ENCODE measurements around the gene AVP. TPM values are rescaled to one million over a fixed set of nuclear protein-coding genes. Genes with fewer than 3 reads are reported as not detected.

AVP gene, protein sequence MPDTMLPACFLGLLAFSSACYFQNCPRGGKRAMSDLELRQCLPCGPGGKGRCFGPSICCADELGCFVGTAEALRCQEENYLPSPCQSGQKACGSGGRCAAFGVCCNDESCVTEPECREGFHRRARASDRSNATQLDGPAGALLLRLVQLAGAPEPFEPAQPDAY
- not detected in 2 replicates for total RNA-seq (2016; rRNA removed; fragmentation: Illumina TruSeq; extraction: Trizol)
- not detected in 2 replicates for total RNA-seq (2016; cell fraction: cytosol; rRNA removed; fragmentation: Illumina TruSeq; extraction: Trizol; ENCODE audit: low read depth)
- total RNA-seq (2016; cell fraction: insoluble cytoplasmic fraction; rRNA removed; fragmentation: Illumina TruSeq; extraction: Trizol) = not detected in 2 replicates
- not detected in 2 replicates for total RNA-seq (2016; cell fraction: membrane; rRNA removed; fragmentation: Illumina TruSeq; extraction: Trizol)
- not detected in 2 replicates for total RNA-seq (2016; cell fraction: nucleus; rRNA removed; fragmentation: Illumina TruSeq; extraction: Trizol)
- 0.12 and 0.21 TPM in 2 replicates for polyA plus RNA-seq (2011; rRNA removed)
- polyA plus RNA-seq (2011; cell fraction: cytosol; rRNA removed) = 0.22 and 0.74 TPM in 2 replicates
- 0.37 and 0.38 TPM in 2 replicates for polyA plus RNA-seq (2011; cell fraction: nucleus; rRNA removed)
- not detected in 2 replicates for polyA plus RNA-seq (2012)
- polyA plus RNA-seq (2016; cell fraction: cytosol; fragmentation: Illumina TruSeq; extraction: Trizol; ENCODE audit: low read depth) = not detected in 2 replicates
- not detected in 2 replicates for polyA plus RNA-seq (2016; cell fraction: insoluble cytoplasmic fraction; fragmentation: Illumina TruSeq; extraction: Trizol; ENCODE audit: low read depth)
- polyA plus RNA-seq (2016; cell fraction: membrane; fragmentation: Illumina TruSeq; extraction: Trizol; ENCODE audit: low read depth) = not detected in 2 replicates
- not detected in 2 replicates for polyA plus RNA-seq (2016; cell fraction: nucleus; fragmentation: Illumina TruSeq; extraction: Trizol; ENCODE audit: insufficient read depth, low read depth)
- not detected in 2 replicates for polyA minus RNA-seq (2011; rRNA and poly(A)+ RNA removed; ENCODE audit: low replicate concordance)
- polyA minus RNA-seq (2011; cell fraction: cytosol; rRNA and poly(A)+ RNA removed) = not detected in 2 replicates
- not detected in 2 replicates for polyA minus RNA-seq (2011; cell fraction: nucleus; rRNA and poly(A)+ RNA removed)
- percentile 17 among the genes with signal in this experiment for Bru-seq, nascent RNA
- BruChase-seq, experiment 1, labeled RNA remaining after a 6-hour chase = percentile 19 among the genes with signal in this experiment
- percentile 18 among the genes with signal in this experiment for BruChase-seq, experiment 2, labeled RNA remaining after a 2-hour chase
- long read RNA-seq, experiment 1 = 0 reads
- long read RNA-seq, experiment 2 = 0 reads

GRCh38 chr20:3084283-3084985 lies at the start of gene AVP:
TSS of gene AVP (minus strand) at chr20:3084724. CDS start at chr20:3084674, 50 bp downstream.
- in situ Hi-C loops (cut with HindIII; ENCODE audit: extremely low pct_ligation_motif_present, low pct_unique_long_range_greater_than_20kb) (no loop called here), intact Hi-C loops (cut with micrococcal nuclease; ENCODE audit: unreplicated experiment) (no loop called here)
- peak within 1 kb of the TSS; percentile 4 to 62 (median 43); a peak in 3 of 6 replicates for H3K4me3 ChIP-seq (replicated peaks in 1 of 3; ENCODE audit: insufficient read depth in 1 of 3, low read depth in 2 of 3, low read length in 3 of 3)
- H2AFZ ChIP-seq (ENCODE audit: low read length) = no peak within 1 kb of the TSS
- H3K4me2 ChIP-seq (ENCODE audit: low read depth, low read length) = peak within 1 kb of the TSS; percentile 56
- no peak within 1 kb of the TSS for H3K9ac ChIP-seq (ENCODE audit: insufficient read depth, low read depth, low read length)
- no peaks in the 10 kb centered on the region for H4K20me1 ChIP-seq (ENCODE audit: insufficient read depth, low read length)
- H3K27me3 ChIP-seq (ENCODE audit: control insufficient read depth in 1 of 2, insufficient read depth in 2 of 2, low read length in 2 of 2) = peaks cover 27 to 52% of the 10 kb centered on the region in 2 experiments
- ChIA-PET CTCF (ENCODE audit: low intra/inter-chr PET ratio, low total read pairs) (no interaction called here), POLR2A (no interaction called here)
- H3K9me3 ChIP-seq (ENCODE audit: low read length) = no peaks in the 10 kb centered on the region
- BruUV-seq (replicated peaks) = no TSS peak
- ATAC-seq (peak; percentile 32), FAIRE-seq (no peak), DNase-seq (ENCODE audit: low spot score) (no peak)
- no peaks in the 10 kb centered on the region for H3K36me3 ChIP-seq (replicated peaks in 1 of 2; ENCODE audit: control insufficient read depth in 1 of 2, insufficient read depth in 2 of 2, low read length in 2 of 2)
- no peak within 1 kb of the TSS for H3K27ac ChIP-seq (ENCODE audit: extremely low read length, insufficient read depth, low read length)
- H3K4me1 ChIP-seq (ENCODE audit: insufficient read depth, low read length) = peaks cover 41% of the 10 kb centered on the region
- no peaks in the 10 kb centered on the region for H3K79me2 ChIP-seq (ENCODE audit: insufficient read depth, low read length)
- WGBS (ENCODE audit: low lambda C conversion rate) = 52% methylated on average over 28 of the region's 28 CpGs
- TF ChIP-seq SKI (IDR thresholded peaks at IDR 0.05; ENCODE audit: partially characterized antibody) (no peak), ZNF225 (CRISPR knock-in tag; IDR thresholded peaks at IDR 0.05) (0 out of 2 replicates have a peak, but pooled peaks have one; percentile 4), ZFP91 (CRISPR knock-in tag; IDR thresholded peaks at IDR 0.05; ENCODE audit: borderline replicate concordance) (0 out of 2 replicates have a peak, but pooled peaks have one; percentile 44), HES4 (CRISPR knock-in tag; IDR thresholded peaks at IDR 0.05; ENCODE audit: borderline replicate concordance) (no peak), MED8 (CRISPR knock-in tag; IDR thresholded peaks at IDR 0.05; ENCODE audit: insufficient replicate concordance) (no peak), FOXO1 (CRISPR knock-in tag; IDR thresholded peaks at IDR 0.05) (0 out of 2 replicates have a peak, but pooled peaks have one; percentile 12), ZNF878 (CRISPR knock-in tag; IDR thresholded peaks at IDR 0.05) (no peak), ZNF564 (CRISPR knock-in tag; IDR thresholded peaks at IDR 0.05) (no peak), CSRNP2 (CRISPR knock-in tag; conservative IDR thresholded peaks at IDR 0.05; ENCODE audit: low read depth) (no peak), RXRA (CRISPR knock-in tag; IDR thresholded peaks at IDR 0.05) (no peak), ZNF251 (CRISPR knock-in tag; IDR thresholded peaks at IDR 0.05) (no peak), GABPB1 (CRISPR knock-in tag; IDR thresholded peaks at IDR 0.05) (0 out of 2 replicates have a peak, but pooled peaks have one; percentile 20), RAD21 (CRISPR knock-in tag; IDR thresholded peaks at IDR 0.05) (no peak), ZNF768 (CRISPR knock-in tag; IDR thresholded peaks at IDR 0.05) (0 out of 2 replicates have a peak, but pooled peaks have one; percentile 13)
- TF ChIP-seq, protein P1, sequence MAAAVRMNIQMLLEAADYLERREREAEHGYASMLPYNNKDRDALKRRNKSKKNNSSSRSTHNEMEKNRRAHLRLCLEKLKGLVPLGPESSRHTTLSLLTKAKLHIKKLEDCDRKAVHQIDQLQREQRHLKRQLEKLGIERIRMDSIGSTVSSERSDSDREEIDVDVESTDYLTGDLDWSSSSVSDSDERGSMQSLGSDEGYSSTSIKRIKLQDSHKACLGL (CRISPR knock-in tag; IDR thresholded peaks at IDR 0.05) = 0 out of 2 replicates have a peak, but pooled peaks have one; percentile 36

All from HepG2 (cell line).